GM21737 (cell line): ENCODE results near the gene C18orf63.
"Not testable (repeated sequence)": the region's sequence is repeated elsewhere in the genome, so short reads cannot be mapped to it uniquely, and the experiment has no call there.

ENCODE experiments used
- ATAC-seq: cut with Tn5 transposase; IDR thresholded peaks from one replicate; pipeline ENCODE4 v1.9.1; 2021; ENCODE audit warnings: mild to moderate bottlenecking, moderate library complexity; ENCODE audit not compliant: unreplicated experiment

The C18orf63 gene

GRCh38 chr18:74326231-74326630 is 10.6 kb downstream of the C18orf63 start:
- no peak for ATAC-seq

GRCh38 chr18:74326791-74327190 is 11.2 kb downstream of the C18orf63 start:
- ATAC-seq = not testable (repeated sequence)

GRCh38 chr18:74328206-74328605 is 12.6 kb downstream of the C18orf63 start:
- no peak for ATAC-seq

GRCh38 chr18:74329688-74330205 is 14.1 kb downstream of the C18orf63 start:
- no peak for ATAC-seq

GRCh38 chr18:74331404-74331803 is 15.8 kb downstream of the C18orf63 start:
- ATAC-seq = no peak

GRCh38 chr18:74333091-74333490 is 17.5 kb downstream of the C18orf63 start:
- ATAC-seq = no peak

- ATAC-seq = no peak
These were observed 18.7 kb downstream of the C18orf63 start for GRCh38 chr18:74334242-74334893.

- ATAC-seq = no peak
These were observed 21.0 kb downstream of the C18orf63 start for GRCh38 chr18:74336656-74337055.

GRCh38 chr18:74337155-74337911 is 21.7 kb downstream of the C18orf63 start:
- no peak for ATAC-seq

GRCh38 chr18:74337912-74338309 is 22.3 kb downstream of the C18orf63 start:
- no peak for ATAC-seq

GRCh38 chr18:74342416-74343043 is 26.9 kb downstream of the C18orf63 start:
- no peak for ATAC-seq

GRCh38 chr18:74346206-74346605 is 30.6 kb downstream of the C18orf63 start:
- ATAC-seq = no peak

GRCh38 chr18:74348581-74348980 is 32.9 kb downstream of the C18orf63 start:
- ATAC-seq = no peak

- ATAC-seq = no peak
These were observed 35.7 kb downstream of the C18orf63 start for GRCh38 chr18:74351354-74351753.

GRCh38 chr18:74353169-74353775 is 37.6 kb downstream of the C18orf63 start:
- ATAC-seq = peak; percentile 63

GRCh38 chr18:74356959-74357358 is 41.3 kb downstream of the C18orf63 start:
- peak; percentile 55 for ATAC-seq

- no peak for ATAC-seq
These were observed 45.4 kb downstream of the C18orf63 start for GRCh38 chr18:74360852-74361655.

GRCh38 chr18:74367905-74368304 is 52.3 kb downstream of the C18orf63 start:
- no peak for ATAC-seq

GRCh38 chr18:74368901-74369705 is 53.5 kb downstream of the C18orf63 start:
- no peak for ATAC-seq

- ATAC-seq = no peak
These were observed 54.5 kb downstream of the C18orf63 start for GRCh38 chr18:74370115-74370514.
